OCI-LY3 (cell line): ENCODE data around the gene LIF.
A peak's percentile ranks its signal among the peaks of the same experiment; 100 is the strongest.

Experiments
- H2AFZ ChIP-seq: fragments of 200-600, 300-600 bp; shearing (Covaris generic); 2 replicates; pipeline ENCODE4 v1.6.0; 2014; ENCODE audit warnings: antibody characterized with exemption, low read depth, low read length
- H3K27ac ChIP-seq: fragments of 200-600, 300-600 bp; sonication (generic); 2 replicates; pipeline ENCODE4 v1.5.1; 2014; ENCODE audit warnings: mild to moderate bottlenecking, low read length, moderate library complexity, mixed read lengths
- H3K27me3 ChIP-seq: fragments of 200-600, 300-600 bp; sonication (generic); 2 replicates; pipeline ENCODE4 v1.6.1; 2014; ENCODE audit warnings: low read depth, low read length, mixed read lengths
- H3K36me3 ChIP-seq: fragments of 200-600, 300-600 bp; sonication (generic); replicated peaks from 2 replicates; pipeline ENCODE3; 2014; ENCODE audit warnings: low read depth, low read length, mixed read lengths
- H3K4me1 ChIP-seq: fragments of 300-600, 200-600 bp; sonication (generic); 2 replicates; pipeline ENCODE4 v1.6.1; 2014; ENCODE audit warnings: low read length, mixed read lengths
- H3K4me2 ChIP-seq: fragments of 200-600, 300-600 bp; sonication (generic); 2 replicates; pipeline ENCODE4 v1.6.1; 2014; ENCODE audit warnings: low read length, mixed read lengths
- H3K4me3 ChIP-seq: fragments of 300-600, 200-600 bp; sonication (generic); 2 replicates; pipeline ENCODE4 v1.5.1; 2014; ENCODE audit warnings: antibody characterized with exemption, mild to moderate bottlenecking, low read length, moderate library complexity
- H3K79me2 ChIP-seq: fragments of 300-600, 200-600 bp; shearing (Covaris generic); 2 replicates; pipeline ENCODE4 v1.6.1; 2014; ENCODE audit warnings: mild to moderate bottlenecking, low read length, mixed read lengths
- H3K9ac ChIP-seq: fragments of 300-600, 200-600 bp; shearing (Covaris generic); 2 replicates; pipeline ENCODE4 v1.6.0; 2014; ENCODE audit warnings: mild to moderate bottlenecking, low read length, moderate library complexity
- H3K9me3 ChIP-seq: fragments of 200-600, 300-600 bp; shearing (Covaris generic); 2 replicates; pipeline ENCODE4 v1.6.1; 2014; ENCODE audit warnings: low read length, mixed read lengths; ENCODE audit not compliant: insufficient read depth
- H4K20me1 ChIP-seq: fragments of 200-600, 300-600 bp; sonication (generic); 2 replicates; pipeline ENCODE4 v1.6.1; 2016; ENCODE audit warnings: low read length, mixed read lengths; ENCODE audit not compliant: insufficient read depth
- CTCF ChIP-seq: fragments of 200-600, 300-600 bp; sonication (generic); IDR thresholded peaks from 2 replicates; pipeline ENCODE4 v1.5.1; 2014; ENCODE audit warnings: antibody characterized with exemption, low read length, low read depth
- EZH2phosphoT487 ChIP-seq: fragments of 200-600 bp; shearing (Covaris generic); IDR thresholded peaks from 2 replicates; pipeline ENCODE4 v1.6.1; 2018; ENCODE audit warnings: antibody characterized with exemption, mixed run types, low read depth

Gene LIF

GRCh38 chr22:30244066-30244465 lies 2.5 kb downstream of the LIF start:
- no peak overlapping the region for H3K4me3 ChIP-seq
- H3K9me3 ChIP-seq = no peaks in the 10 kb centered on the region
- no peak overlapping the region for H3K4me2 ChIP-seq
- H3K4me1 ChIP-seq = peaks cover 22% of the 10 kb centered on the region
- H4K20me1 ChIP-seq = no peaks in the 10 kb centered on the region
- no peak overlapping the region for H2AFZ ChIP-seq
- peaks cover 24% of the 10 kb centered on the region for H3K27me3 ChIP-seq
- H3K36me3 ChIP-seq = no peaks in the 10 kb centered on the region
- no peak overlapping the region for H3K27ac ChIP-seq
- TF ChIP-seq CTCF = no peak
- no peak for TF ChIP-seq EZH2phosphoT487
- H3K79me2 ChIP-seq = no peaks in the 10 kb centered on the region
- H3K9ac ChIP-seq = no peak overlapping the region

- Histone ChIP-seq H3K27me3 (peaks cover 24% of the 10 kb centered on the region), H3K9ac (no peak overlapping the region), H3K36me3 (no peaks in the 10 kb centered on the region), H3K4me1 (peaks cover 22% of the 10 kb centered on the region), H3K79me2 (no peaks in the 10 kb centered on the region), H3K4me3 (no peak overlapping the region), H4K20me1 (no peaks in the 10 kb centered on the region), H3K4me2 (no peak overlapping the region), H3K9me3 (no peaks in the 10 kb centered on the region), H3K27ac (no peak overlapping the region), H2AFZ (no peak overlapping the region)
- TF ChIP-seq CTCF = no peak
- no peak for TF ChIP-seq EZH2phosphoT487
Observed at GRCh38 chr22:30243661-30244060, 2.9 kb downstream of the LIF start.

GRCh38 chr22:30241576-30242371 lies 4.8 kb downstream of the LIF start:
- Histone ChIP-seq H3K9ac (no peak overlapping the region), H3K27me3 (peaks cover 14% of the 10 kb centered on the region), H3K4me2 (no peak overlapping the region), H3K36me3 (no peaks in the 10 kb centered on the region), H4K20me1 (no peaks in the 10 kb centered on the region), H3K4me1 (peaks cover 17% of the 10 kb centered on the region), H3K9me3 (no peaks in the 10 kb centered on the region), H3K79me2 (no peaks in the 10 kb centered on the region), H3K27ac (no peak overlapping the region), H3K4me3 (no peak overlapping the region), H2AFZ (no peak overlapping the region)
- TF ChIP-seq CTCF = no peak
- TF ChIP-seq EZH2phosphoT487 = no peak

GRCh38 chr22:30240541-30241417 lies 5.8 kb downstream of the LIF start:
- H3K27ac ChIP-seq = no peak overlapping the region
- H2AFZ ChIP-seq = no peak overlapping the region
- H3K4me2 ChIP-seq = peak overlapping the region; percentile 27

More at GRCh38 chr22:30240541-30241417, 5.8 kb downstream of the LIF start:
- H3K36me3 ChIP-seq = no peaks in the 10 kb centered on the region
- H3K4me3 ChIP-seq = no peak overlapping the region
- peaks cover 12% of the 10 kb centered on the region for H3K4me1 ChIP-seq
- H3K27me3 ChIP-seq = peaks cover 9% of the 10 kb centered on the region
- H4K20me1 ChIP-seq = no peaks in the 10 kb centered on the region
- TF ChIP-seq EZH2phosphoT487 (no peak), CTCF (no peak)
- H3K9me3 ChIP-seq = no peaks in the 10 kb centered on the region
- no peak overlapping the region for H3K9ac ChIP-seq
- H3K79me2 ChIP-seq = no peaks in the 10 kb centered on the region
